Fibroblast of skin of scalp (primary cell): ENCODE data around the gene KCNK7.

Source experiments
- DNase-seq: peaks from one replicate; pipeline ENCODE4 v3.0.0-alpha.2; 2013

Gene KCNK7

DNA sequence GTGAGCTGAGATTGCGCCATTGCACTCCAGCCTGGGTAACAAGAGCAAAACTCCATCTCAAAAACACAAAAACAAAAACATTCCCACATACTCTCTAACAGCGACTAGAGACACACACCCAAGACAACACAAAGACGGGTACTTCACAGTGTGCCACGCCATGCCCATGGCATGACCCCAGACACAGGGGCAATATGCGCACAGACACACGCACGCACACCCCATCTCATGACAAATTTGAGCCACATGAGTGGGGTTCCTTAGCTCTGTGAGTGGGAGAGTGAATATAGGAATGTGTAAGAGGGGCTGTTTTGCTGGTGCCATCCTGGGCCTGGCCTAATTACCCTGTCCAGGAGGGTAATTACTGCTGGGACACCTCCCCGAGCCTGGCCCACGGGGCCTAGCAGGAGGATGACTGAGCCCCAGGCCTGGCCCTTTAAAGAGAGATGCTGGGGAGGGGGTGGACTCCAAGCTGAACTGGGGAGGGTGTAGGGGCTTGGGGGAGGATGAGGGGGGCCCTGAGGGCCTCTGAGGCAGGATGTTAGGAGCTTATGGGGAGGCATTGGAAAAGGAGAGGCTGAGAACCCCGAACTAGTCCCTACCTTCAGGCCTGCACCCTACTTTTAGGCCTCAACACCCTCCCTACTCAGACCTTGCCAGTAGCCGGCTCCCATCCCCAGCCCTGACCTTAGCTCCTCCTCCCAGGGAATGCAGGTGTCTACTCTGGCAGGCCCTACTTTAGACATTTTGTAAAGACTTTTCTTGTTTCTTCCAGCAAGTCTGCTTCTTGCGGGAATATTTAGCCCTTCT, 38.9 kb downstream of the KCNK7 start:
- DNase-seq = no peak

DNA sequence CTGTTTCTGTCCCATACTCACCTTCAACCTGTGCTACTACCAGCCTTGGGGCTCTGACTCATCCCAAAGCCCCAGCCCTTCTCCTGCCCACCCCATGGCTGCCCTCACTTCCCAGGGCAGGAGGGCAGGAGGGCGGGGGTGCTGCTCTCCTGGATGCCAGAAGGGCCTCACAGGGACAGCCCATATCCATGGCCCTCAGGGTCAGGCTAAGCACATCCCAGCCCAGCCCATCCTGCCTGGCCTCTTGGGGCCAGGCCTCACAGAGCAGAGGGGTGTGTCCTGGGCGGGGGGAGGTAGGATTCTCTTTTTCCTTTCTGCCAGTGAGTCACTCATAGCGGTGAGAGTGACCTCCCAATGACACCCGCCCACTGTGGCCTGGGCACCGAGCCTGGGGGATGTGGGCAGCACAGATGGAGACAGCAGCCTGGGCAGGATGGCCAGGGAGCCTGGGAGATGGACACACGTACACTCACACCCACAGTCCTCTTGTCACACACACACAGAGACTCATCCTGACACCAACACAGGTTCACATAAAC, 39.8 kb downstream of the KCNK7 start:
- peak; percentile 85 for DNase-seq

DNA sequence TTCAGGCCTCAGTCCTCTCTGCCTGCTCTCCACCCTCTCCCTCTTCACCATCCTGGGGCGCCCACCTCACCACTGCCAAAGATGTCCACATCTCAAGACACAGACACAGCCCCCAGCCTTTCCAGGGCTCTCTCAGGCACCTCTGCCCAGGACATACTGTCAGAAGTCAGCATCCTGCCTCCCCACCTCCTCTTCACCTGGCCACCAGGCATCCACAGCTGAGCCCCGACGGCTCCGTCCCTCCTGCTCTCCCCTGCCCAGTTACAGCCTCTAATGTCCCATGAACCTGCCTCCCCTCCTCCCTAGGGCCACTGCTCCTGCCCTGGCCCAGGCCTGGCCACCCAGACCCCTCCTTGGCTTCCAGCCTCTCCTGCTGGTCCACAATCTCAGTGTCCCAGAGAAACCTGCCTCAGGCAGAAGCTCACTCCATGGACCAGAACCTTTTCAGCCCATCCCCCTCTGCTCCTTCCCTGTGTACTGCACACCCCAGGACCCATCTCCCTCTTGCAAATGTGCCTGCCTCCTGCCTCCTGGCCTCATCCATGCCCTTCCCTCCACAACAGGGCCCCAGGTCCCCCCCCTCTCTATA, 40.7 kb downstream of the KCNK7 start:
- DNase-seq = no peak

DNA sequence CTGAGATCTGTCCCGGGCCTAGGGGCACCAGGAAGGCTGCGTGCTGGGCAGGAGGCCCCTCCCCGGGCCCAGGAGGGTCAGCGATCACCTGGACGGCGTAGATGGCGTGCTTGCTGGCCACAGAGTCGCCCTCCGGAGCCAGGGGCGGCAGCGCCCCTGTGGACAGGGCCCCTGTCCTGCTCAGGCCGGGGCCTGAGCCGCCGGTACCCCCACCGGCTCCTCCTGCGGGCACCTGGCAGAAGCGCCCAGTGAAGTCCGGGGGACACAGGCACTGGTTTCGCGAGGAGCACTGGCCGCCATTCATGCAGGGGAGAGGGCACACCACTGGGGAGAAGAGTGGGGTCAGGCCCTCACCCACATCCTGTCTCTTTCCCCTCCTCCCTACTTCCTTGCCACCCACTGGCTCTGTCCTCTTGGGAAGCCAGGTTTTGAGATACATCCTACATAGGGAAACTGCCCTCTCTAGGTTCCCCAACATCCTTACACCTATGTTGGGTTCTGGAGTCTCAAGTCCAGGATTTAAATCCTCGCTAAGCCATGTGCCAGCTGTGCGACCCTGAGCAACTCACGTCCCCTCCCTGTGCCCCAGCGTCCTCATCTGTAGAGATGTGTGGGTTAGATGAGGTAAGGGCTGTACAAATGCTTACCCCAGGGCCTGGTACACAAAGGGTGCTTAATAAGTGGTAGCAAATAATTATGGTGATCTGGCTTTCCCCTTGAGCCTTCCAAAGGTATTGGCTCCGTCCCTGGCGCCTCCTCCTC, 41.4 kb downstream of the KCNK7 start:
- no peak for DNase-seq

DNA sequence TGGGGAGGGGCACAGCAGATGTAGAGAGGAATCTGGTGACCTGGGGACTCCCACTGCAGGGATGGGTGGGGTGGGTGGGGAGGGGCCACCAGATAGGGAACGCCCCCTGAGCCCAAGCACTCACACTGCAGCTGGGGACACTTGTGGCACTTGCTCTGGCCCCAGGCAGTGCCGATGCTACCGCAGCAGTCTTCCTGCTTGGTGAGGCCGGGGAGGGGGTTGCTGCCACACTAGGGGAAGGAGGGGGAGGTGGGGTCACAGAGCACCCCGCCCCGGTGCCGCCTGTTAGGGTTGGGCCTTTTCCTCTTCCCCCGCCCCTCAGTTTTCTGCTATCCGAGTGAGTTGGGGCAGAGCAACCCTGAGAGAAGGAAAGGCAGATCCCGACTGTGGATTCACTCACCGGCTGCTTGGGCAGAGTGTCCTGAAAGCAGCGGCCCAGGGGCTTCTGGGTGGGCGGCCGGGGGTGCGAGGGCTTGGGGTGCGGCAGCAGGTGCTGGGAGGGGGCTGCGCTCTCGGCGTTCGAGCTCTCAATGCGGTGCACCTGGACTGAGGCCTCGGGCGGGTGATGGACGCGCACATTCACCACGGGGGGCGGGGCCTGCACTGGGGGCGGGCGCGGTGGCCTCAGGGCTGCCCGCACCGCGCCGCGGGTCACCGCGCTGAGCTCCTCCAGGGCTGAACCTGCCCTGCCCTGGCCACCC, 42.1 kb downstream of the KCNK7 start:
- no peak for DNase-seq

DNA sequence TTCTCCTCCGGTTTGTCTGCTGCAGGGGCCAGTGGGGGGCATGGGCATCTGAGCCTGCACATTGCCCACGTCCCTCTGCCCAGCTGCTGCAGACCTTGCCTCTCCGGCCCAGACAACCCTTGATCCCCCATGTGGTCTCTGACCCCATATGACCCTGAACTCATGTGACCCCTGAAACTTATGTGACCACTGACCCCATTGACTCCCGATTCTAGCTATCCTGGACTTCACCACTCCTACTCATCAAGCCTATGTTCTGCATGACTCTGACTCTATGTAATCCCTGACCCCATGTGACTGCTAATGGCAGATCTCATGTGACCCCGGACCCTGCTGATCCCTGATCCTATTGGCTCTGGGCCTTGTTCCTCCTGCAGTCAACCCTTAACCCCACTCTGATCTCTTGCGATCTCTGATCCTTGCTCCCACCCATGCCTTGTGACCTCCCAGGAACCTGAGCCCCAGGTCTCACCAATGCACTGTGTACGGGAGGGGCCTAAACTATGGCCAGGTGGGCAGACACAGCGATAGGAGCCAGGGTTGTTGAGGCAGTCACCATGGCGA, 43.1 kb downstream of the KCNK7 start:
- no peak for DNase-seq

DNA sequence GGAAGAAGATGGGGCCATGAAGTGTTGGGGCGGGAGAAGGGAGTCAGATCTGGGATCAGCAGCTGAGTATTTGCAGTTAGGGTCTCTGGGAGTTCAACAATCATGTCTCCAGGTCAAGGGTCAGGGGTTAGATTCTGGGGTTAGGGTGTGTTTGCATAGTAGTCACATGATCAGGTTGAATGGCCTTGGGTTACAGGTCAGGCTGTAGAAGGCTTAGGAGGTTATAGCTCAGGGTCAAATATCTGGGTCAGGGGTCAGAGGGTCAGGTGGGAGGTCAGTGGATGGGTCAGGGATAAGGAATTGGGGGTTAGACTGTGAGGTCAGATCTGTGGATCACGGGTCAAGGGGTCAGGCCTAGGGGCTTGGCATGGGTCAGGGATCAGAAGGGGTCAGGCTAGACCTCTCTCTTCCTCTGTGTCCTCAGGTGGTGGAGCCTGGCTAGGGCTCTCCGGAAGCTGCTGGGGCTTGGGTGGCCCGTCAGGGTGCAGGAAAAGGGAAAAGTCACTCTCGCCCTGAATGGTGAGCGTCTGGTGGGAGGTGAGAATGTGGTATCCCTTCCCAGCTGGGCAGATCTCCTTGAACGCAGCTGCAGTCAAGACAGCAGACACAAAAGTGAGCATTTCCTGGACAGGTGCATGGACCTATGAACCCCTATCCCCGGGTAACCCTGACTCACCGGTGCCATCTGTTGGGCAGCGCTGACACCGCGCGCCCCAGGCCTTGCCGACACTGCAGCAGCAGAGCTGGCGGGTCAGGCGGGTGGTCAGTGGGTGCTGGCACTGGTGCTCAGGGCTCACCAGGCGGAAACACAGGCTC, 43.8 kb downstream of the KCNK7 start:
- no peak for DNase-seq

DNA sequence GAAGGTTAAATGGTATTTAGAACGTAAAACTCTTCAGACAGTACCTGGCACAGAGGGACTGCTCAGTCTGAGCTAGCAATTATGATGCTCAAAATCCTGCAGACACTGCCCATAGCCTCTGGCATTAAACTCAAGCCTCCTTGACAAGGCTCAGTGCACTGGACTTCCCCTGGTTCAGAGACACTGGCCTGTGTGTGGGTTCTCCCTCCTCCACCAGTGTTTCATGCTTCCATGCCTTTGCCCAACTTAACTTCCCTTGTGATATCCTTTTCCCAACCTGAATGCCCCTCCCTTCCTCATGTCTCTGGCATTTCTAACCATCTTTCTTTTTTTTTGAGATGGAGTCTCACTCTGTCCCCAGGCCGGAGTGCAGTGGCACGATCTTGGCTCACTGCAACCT, 46.5 kb downstream of the KCNK7 start:
- DNase-seq = no peak

DNA sequence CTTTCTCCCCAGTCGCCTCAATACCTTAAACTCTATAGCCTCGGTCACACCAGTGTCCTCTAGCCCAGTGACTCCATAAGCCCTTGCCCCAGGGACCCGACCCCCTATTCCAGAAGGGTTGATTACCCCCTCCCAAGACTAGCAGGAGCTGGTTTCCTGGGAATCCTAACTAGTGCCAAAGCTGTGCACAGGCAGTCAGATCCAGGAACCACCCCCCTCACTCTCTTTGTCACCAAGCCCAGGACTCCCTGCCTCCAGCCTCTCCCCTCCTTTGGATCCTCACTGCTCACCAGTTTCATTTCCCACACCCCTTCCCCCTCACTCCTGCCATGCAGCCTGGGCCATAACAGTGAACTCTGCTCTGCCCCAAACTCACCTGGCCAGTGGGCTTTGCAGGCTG, 47.2 kb downstream of the KCNK7 start:
- no peak for DNase-seq

DNA sequence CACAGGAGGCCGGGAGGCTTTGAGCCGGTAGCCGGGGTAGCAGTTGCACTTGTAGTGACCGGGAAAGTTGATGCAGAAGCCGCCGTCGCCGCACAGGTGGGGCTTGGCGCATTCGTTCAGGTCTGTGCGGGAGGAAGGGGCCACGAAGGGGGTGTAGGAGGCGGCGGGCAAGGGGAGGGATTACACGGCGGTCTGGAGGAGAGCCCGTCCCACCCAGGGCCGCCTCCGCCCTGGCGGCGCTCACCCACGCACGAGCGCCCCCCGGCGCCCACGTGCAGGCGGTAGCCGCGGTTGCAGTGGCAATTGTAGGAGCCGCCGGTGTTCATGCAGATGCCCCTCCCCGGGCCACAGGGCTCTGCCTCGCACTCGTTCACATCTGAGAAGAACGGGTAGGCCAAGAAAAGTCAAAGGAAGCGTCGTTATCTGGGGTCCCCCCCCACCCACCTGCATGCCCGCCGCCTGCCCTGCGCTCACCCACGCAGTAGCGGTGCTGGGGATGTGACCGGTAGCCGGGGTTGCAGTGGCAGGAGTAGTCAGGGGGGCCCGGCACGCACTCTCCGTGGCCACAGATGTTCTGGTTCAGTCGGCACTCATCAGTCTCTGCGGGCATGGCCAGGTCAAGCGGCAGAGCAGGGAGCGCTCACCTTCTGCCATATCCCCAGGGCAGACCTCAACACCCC, 48.0 kb downstream of the KCNK7 start:
- DNase-seq = no peak

DNA sequence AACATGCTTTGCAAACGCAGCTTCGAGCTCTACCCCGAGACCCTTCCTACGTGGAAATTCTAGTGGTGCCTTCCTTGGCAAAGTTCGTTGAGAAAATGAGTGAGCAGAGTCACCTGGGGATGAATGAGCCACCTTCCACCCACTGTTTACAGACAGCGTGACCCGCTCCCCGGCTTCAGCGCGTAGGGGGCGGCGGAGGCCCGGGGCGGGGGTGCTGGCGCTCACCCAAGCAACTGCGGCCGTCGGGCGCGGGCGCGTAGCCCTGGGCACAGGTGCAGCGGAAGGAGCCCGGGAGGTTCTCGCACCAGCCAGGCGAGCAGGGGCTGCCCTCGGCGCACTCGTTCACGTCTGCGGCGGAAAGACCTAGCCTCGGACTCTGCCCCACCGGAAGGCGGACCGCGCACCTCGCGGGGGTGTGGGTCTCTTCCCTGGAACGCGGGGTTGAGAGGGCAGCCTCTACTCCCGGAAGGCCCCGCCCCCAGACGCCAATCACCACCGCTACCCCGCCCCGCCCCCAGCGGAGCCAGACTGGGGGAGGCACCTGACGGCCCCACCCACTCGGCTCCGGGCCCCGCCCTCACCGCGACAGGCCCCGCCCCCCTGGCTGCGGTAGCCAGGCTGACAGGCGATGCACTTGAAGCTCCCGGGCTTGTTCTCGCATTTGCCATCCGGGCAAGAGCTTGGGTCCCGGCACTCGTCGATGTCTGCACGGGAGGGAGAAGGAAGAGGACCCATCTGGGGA, 49.2 kb downstream of the KCNK7 start:
- DNase-seq = no peak

DNA sequence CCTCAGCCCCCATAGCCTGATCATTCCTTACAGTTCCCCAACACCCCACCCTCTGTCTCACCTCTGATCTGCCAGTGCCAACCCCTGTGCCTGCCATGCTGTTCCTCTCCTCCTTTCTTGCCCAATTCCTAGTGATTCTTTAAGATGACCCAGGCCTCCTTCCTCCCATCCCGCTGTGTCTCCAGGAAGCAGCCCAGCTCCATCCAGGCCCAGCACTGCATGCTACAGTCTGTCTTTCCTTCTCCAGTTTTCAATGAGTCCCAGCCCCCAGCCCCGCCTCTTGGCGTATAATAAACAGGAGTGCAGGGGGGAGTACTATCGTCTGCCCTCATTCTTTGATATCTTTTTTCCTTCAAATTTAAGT, 49.8 kb downstream of the KCNK7 start:
- no peak for DNase-seq
